Natural killer cell (primary cell): Measurements from ENCODE around the gene CFAP52. TPM values are rescaled to one million over a fixed set of nuclear protein-coding genes. Genes with fewer than 3 reads are reported as not detected.
"Not testable (repeated sequence)": the region's sequence is repeated elsewhere in the genome, so short reads cannot be mapped to it uniquely, and the experiment has no call there.

Experiments used
- ATAC-seq, 3 donors: fragments of 150-1000 bp in 2 of 3; fragments of 200-7000 bp in 1 of 3; cut with Tn5 transposase; 1 replicate in 1 of 3; 2 replicates in 2 of 3; pipeline ENCODE4 v1.10.0; 2021; ENCODE audit warnings: mild to moderate bottlenecking in 2 of 3, moderate library complexity in 2 of 3
- DNase-seq, 2 donors: peaks; one replicate each; pipeline versions ENCODE4 v3.0.0 to v3.0.0-alpha.2; 2013 to 2021; ENCODE audit warnings: mixed read lengths in 1 of 2
- H3K27ac ChIP-seq: one replicate; pipeline ENCODE4 v1.5.1; 2013; ENCODE audit warnings: mild to moderate bottlenecking, low read length
- H3K27me3 ChIP-seq: one replicate; pipeline ENCODE4 v1.6.1; 2013; ENCODE audit warnings: low read length; ENCODE audit not compliant: control insufficient read depth, insufficient read depth
- H3K36me3 ChIP-seq: one replicate; pipeline ENCODE4 v1.6.1; 2013; ENCODE audit warnings: low read length; ENCODE audit not compliant: control insufficient read depth, insufficient read depth
- H3K4me1 ChIP-seq: one replicate; pipeline ENCODE4 v1.6.1; 2013; ENCODE audit warnings: low read length; ENCODE audit not compliant: control insufficient read depth, insufficient read depth
- H3K4me3 ChIP-seq: one replicate; pipeline ENCODE4 v1.5.1; 2013; ENCODE audit warnings: low read length
- H3K9me3 ChIP-seq: one replicate; pipeline ENCODE4 v1.6.1; 2013; ENCODE audit warnings: low read length; ENCODE audit not compliant: control insufficient read depth, insufficient read depth
- H3K27ac Mint-ChIP-seq, 2 donors: one replicate each; pipeline ENCODE4 v1.8.0; 2022; ENCODE audit warnings: mild to moderate bottlenecking in 2 of 2, mixed read lengths in 2 of 2, moderate library complexity in 1 of 2
- H3K27me3 Mint-ChIP-seq, 2 donors: one replicate each; pipeline ENCODE4 v1.8.0; 2022; ENCODE audit warnings: low read depth in 2 of 2, mixed read lengths in 2 of 2
- H3K36me3 Mint-ChIP-seq: one replicate; pipeline ENCODE4 v1.8.0; 2022; ENCODE audit warnings: mixed read lengths
- H3K4me1 Mint-ChIP-seq, 2 donors: one replicate each; pipeline ENCODE4 v1.8.0; 2022; ENCODE audit warnings: mixed read lengths in 2 of 2
- H3K4me3 Mint-ChIP-seq: one replicate; pipeline ENCODE4 v1.8.0; 2022; ENCODE audit warnings: mild to moderate bottlenecking, moderate library complexity, mixed read lengths
- H3K9me3 Mint-ChIP-seq, 2 donors: one replicate each; pipeline ENCODE4 v1.8.0; 2022; ENCODE audit warnings: mixed read lengths in 2 of 2
- CTCF ChIP-seq: fragments of 200-600 bp; IDR thresholded peaks from one replicate; pipeline ENCODE4 v1.8.0; 2022; ENCODE audit warnings: antibody characterized with exemption
- WGBS: methylation state at CpG from one replicate; pipeline ENCODE4 v1.1.7; 2013; ENCODE audit warnings: missing lambda C conversion rate; ENCODE audit not compliant: insufficient coverage; 5-methylcytosine and 5-hydroxymethylcytosine counted together
- intact Hi-C: fragments of 100-400 bp; cut with micrococcal nuclease; formaldehyde crosslinking; loops from one replicate; pipeline ENCODE4 v1.14.2; 2022
- total RNA-seq, 4 donors: library from RNA; stranded (reverse); fragments of 120-200 nt in 1 of 4; gene quantifications; one replicate each; pipeline versions ENCODE4 v1.2.3 to v1.2.4, GENCODE V29; 2013 to 2022

The CFAP52 gene
- total RNA-seq, 3 donors from 2014 or later (not counting 1 experiment from before 2014, with no cell fraction given), result not detected

DNA sequence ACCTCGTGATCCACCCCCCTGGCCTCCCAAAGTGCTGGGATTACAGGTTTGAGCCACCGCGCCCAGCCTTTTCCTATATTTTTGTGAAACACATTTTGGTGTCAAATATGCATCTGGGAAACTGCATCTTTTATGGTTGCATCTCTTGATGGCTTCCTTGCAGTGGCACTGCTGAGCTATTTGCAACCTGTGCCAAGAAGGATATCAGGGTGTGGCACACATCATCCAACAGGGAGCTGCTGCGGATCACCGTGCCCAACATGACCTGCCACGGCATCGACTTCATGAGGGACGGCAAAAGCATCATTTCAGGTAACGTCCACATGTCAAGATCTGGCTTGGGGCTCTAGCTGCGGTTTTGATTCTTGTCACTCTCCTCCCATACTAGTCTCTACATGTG, 52.1 kb downstream of the CFAP52 start:
- Mint-ChIP-seq H3K27me3 (peaks cover 14 to 18% of the 10 kb centered on the region in 2 donors), H3K27ac (no peak overlapping the region), H3K4me3 (no peak overlapping the region), H3K36me3 (peaks cover 23% of the 10 kb centered on the region), H3K9me3 (peaks cover 4 to 9% of the 10 kb centered on the region in 2 donors), H3K4me1 (peaks cover 0 to 6% of the 10 kb centered on the region in 2 donors)
- no peaks in the 10 kb centered on the region for H3K4me1 ChIP-seq
- no peak overlapping the region for H3K4me3 ChIP-seq
- H3K36me3 ChIP-seq, result no peaks in the 10 kb centered on the region
- intact Hi-C loops, result no loop called here
- 90% methylated on average over 10 of the region's 10 CpGs for whole genome bisulfite sequencing
- ATAC-seq (no peak), DNase-seq (no peak)
- H3K27ac ChIP-seq, result no peak overlapping the region
- no peaks in the 10 kb centered on the region for H3K27me3 ChIP-seq
- no peaks in the 10 kb centered on the region for H3K9me3 ChIP-seq
- no peak for TF ChIP-seq CTCF

- H3K4me3 ChIP-seq, result no peak overlapping the region
- Mint-ChIP-seq H3K4me3 (no peak overlapping the region), H3K27me3 (peaks cover 13 to 19% of the 10 kb centered on the region in 2 donors), H3K27ac (no peak overlapping the region), H3K4me1 (no peaks in the 10 kb centered on the region), H3K9me3 (no peaks in the 10 kb centered on the region), H3K36me3 (no peaks in the 10 kb centered on the region)
- no peak for TF ChIP-seq CTCF
- no peaks in the 10 kb centered on the region for H3K9me3 ChIP-seq
- no peak overlapping the region for H3K27ac ChIP-seq
- peaks cover 2% of the 10 kb centered on the region for H3K27me3 ChIP-seq
- ATAC-seq (no peak), DNase-seq (no peak)
- intact Hi-C loops, result no loop called here
- no peaks in the 10 kb centered on the region for H3K4me1 ChIP-seq
- no peaks in the 10 kb centered on the region for H3K36me3 ChIP-seq
- 98% methylated on average over 10 of the region's 11 CpGs for WGBS
Observed at GRCh38 chr17:9632741-9633140, 56.3 kb downstream of the CFAP52 start.

GRCh38 chr17:9635340-9635739, 58.9 kb downstream of the CFAP52 start:
- no peaks in the 10 kb centered on the region for H3K36me3 Mint-ChIP-seq
- Histone ChIP-seq H3K4me1 (no peaks in the 10 kb centered on the region), H3K9me3 (no peaks in the 10 kb centered on the region), H3K27ac (no peak overlapping the region), H3K27me3 (peaks cover 2% of the 10 kb centered on the region), H3K36me3 (no peaks in the 10 kb centered on the region), H3K4me3 (no peak overlapping the region)
- no peaks in the 10 kb centered on the region for H3K9me3 Mint-ChIP-seq
- TF ChIP-seq CTCF, result no peak
- H3K4me1 Mint-ChIP-seq, result no peaks in the 10 kb centered on the region
- ATAC-seq (no peak), DNase-seq (no peak)
- H3K4me3 Mint-ChIP-seq, result no peak overlapping the region
- no peak overlapping the region for H3K27ac Mint-ChIP-seq
- WGBS, result 94% methylated on average over 6 of the region's 6 CpGs
- H3K27me3 Mint-ChIP-seq, result peaks cover 13 to 17% of the 10 kb centered on the region in 2 donors
- intact Hi-C loops, result no loop called here

- H3K27ac Mint-ChIP-seq, result no peak overlapping the region
- 90% methylated on average over 10 of the region's 12 CpGs for WGBS
Observed at GRCh38 chr17:9636501-9636900, 60.1 kb downstream of the CFAP52 start.

GRCh38 chr17:9640388-9640787, 63.9 kb downstream of the CFAP52 start:
- H3K9me3 Mint-ChIP-seq, H3K27me3 ChIP-seq, H3K27ac Mint-ChIP-seq, H3K4me1 Mint-ChIP-seq, H3K9me3 ChIP-seq, H3K27me3 Mint-ChIP-seq, intact Hi-C loops, ATAC-seq, H3K36me3 ChIP-seq, H3K27ac ChIP-seq, DNase-seq, H3K4me3 Mint-ChIP-seq, H3K36me3 Mint-ChIP-seq, H3K4me3 ChIP-seq, H3K4me1 ChIP-seq: not testable (repeated sequence)
- 97% methylated on average over 3 of the region's 5 CpGs for WGBS

More at GRCh38 chr17:9636501-9636900, 60.1 kb downstream of the CFAP52 start:
- Mint-ChIP-seq H3K27me3 (peaks cover 12 to 13% of the 10 kb centered on the region in 2 donors), H3K4me3 (no peak overlapping the region), H3K9me3 (no peaks in the 10 kb centered on the region), H3K4me1 (no peaks in the 10 kb centered on the region), H3K36me3 (no peaks in the 10 kb centered on the region)
- ATAC-seq, result no peak
- H3K9me3 ChIP-seq, result no peaks in the 10 kb centered on the region
- H3K27ac ChIP-seq, result no peak overlapping the region
- TF ChIP-seq CTCF, result no peak
- DNase-seq, result no peak
- H3K4me1 ChIP-seq, result no peaks in the 10 kb centered on the region
- H3K27me3 ChIP-seq, result peaks cover 2% of the 10 kb centered on the region
- no peaks in the 10 kb centered on the region for H3K36me3 ChIP-seq
- no peak overlapping the region for H3K4me3 ChIP-seq
- intact Hi-C loops, result no loop called here
